ENCODE measurements around the gene ZNF555. TPM values are rescaled to one million over a fixed set of nuclear protein-coding genes. Genes with fewer than 3 reads are reported as not detected.
A peak's percentile ranks its signal among the peaks of the same experiment; 100 is the strongest.

ZNF555 gene
- total and polyA plus RNA-seq, 9 of the 15 experiments (the other 6 are each of a cell fraction or from before 2014, with no cell fraction given), result 2.0 to 6.7 (median 5.4) TPM

DNA sequence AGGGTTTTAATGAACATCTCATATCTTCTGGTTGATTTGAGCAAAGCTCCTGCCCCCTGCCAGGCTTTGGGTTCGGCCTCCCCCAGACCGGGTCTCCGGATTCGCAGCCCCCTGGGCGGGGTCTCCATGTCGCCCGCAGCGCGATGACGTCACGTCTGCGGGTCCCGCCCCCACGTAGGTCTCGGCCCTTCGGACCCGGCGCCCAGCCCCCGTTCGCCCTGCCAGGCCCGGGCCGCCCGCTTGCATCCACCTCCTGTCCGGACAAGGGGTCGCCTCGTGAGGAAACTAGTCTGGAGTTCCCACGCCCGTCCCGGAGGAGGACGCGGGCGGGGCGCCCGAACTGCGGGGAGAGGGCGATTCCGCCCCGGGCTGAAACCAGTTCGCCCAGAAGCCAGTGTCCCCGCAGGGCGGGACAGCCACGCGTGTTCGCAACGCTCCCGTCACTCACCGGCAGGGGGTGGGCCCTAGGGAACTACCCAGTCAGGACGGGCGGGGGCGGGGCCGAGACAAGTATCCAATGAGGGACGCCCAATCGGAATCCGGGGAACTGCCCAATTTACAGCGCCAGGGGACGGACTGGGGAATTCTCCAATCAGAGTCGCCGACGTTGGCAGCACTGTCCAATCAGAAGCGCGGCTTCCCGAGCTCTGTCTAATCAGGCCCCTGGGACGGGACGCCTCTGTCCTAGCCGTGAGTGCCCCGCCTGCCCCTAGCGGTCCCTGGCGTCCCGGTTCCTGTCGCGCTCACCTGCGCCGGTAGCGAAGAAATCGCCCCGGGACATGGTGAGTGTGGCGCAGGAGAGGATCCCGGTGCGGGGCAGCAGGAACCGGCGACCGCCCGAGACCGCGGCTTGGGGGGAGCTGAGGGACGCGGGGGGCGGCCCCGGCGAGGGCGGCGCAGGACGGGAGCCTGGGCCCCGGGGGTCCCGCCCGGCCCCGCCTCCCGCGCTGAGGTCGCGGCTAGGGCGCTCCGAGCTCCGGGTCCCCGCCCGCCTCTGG lies at the start of gene ZNF555 (continued):
- TF ChIP-seq ZNF184 (CRISPR knock-in tag; IDR thresholded peaks at IDR 0.05) (no peak), NRF1 (conservative IDR thresholded peaks at IDR 0.05 in 1 of 2, IDR thresholded peaks at IDR 0.05 in 1 of 2) (peak; percentile 75 to 80), PTRF (tag; IDR thresholded peaks at IDR 0.05) (no peak), RFX7 (CRISPR knock-in tag; IDR thresholded peaks at IDR 0.05) (no peak), PHTF2 (CRISPR knock-in tag; IDR thresholded peaks at IDR 0.05) (no peak), NEUROD1 (IDR thresholded peaks at IDR 0.05; ENCODE audit: borderline replicate concordance, low read depth, low read length, partially characterized antibody) (peak; percentile 97), PYGO2 (tag; IDR thresholded peaks at IDR 0.05) (no peak), ZNF212 (CRISPR knock-in tag; IDR thresholded peaks at IDR 0.05) (no peak), GABPB2 (CRISPR knock-in tag; conservative IDR thresholded peaks at IDR 0.05) (no peak), SAFB2 (IDR thresholded peaks at IDR 0.05; ENCODE audit: borderline replicate concordance, low read depth, low read length, severe bottlenecking) (no peak), ZNF778 (CRISPR knock-in tag; IDR thresholded peaks at IDR 0.05) (no peak), ELF4 (CRISPR knock-in tag; IDR thresholded peaks at IDR 0.05) (no peak)
- TF ChIP-seq, protein P1, sequence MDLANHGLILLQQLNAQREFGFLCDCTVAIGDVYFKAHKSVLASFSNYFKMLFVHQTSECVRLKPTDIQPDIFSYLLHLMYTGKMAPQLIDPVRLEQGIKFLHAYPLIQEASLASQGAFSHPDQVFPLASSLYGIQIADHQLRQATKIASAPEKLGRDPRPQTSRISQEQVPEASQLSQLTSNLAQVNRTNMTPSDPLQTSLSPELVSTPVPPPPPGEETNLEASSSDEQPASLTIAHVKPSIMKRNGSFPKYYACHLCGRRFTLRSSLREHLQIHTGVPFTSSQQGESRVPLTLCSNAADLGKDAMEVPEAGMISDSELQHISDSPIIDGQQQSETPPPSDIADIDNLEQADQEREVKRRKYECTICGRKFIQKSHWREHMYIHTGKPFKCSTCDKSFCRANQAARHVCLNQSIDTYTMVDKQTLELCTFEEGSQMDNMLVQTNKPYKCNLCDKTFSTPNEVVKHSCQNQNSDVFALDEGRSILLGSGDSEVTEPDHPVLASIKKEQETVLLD (IDR thresholded peaks at IDR 0.05), result peak; percentile 97
- TF ChIP-seq, protein P2, sequence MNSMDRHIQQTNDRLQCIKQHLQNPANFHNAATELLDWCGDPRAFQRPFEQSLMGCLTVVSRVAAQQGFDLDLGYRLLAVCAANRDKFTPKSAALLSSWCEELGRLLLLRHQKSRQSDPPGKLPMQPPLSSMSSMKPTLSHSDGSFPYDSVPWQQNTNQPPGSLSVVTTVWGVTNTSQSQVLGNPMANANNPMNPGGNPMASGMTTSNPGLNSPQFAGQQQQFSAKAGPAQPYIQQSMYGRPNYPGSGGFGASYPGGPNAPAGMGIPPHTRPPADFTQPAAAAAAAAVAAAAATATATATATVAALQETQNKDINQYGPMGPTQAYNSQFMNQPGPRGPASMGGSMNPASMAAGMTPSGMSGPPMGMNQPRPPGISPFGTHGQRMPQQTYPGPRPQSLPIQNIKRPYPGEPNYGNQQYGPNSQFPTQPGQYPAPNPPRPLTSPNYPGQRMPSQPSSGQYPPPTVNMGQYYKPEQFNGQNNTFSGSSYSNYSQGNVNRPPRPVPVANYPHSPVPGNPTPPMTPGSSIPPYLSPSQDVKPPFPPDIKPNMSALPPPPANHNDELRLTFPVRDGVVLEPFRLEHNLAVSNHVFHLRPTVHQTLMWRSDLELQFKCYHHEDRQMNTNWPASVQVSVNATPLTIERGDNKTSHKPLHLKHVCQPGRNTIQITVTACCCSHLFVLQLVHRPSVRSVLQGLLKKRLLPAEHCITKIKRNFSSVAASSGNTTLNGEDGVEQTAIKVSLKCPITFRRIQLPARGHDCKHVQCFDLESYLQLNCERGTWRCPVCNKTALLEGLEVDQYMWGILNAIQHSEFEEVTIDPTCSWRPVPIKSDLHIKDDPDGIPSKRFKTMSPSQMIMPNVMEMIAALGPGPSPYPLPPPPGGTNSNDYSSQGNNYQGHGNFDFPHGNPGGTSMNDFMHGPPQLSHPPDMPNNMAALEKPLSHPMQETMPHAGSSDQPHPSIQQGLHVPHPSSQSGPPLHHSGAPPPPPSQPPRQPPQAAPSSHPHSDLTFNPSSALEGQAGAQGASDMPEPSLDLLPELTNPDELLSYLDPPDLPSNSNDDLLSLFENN (IDR thresholded peaks at IDR 0.05; ENCODE audit: low read depth in 2 of 2, low read length in 2 of 2), result no peak
- TF ChIP-seq, protein P3, sequence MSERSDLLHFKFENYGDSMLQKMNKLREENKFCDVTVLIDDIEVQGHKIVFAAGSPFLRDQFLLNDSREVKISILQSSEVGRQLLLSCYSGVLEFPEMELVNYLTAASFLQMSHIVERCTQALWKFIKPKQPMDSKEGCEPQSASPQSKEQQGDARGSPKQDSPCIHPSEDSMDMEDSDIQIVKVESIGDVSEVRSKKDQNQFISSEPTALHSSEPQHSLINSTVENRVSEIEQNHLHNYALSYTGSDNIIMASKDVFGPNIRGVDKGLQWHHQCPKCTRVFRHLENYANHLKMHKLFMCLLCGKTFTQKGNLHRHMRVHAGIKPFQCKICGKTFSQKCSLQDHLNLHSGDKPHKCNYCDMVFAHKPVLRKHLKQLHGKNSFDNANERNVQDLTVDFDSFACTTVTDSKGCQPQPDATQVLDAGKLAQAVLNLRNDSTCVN (CRISPR knock-in tag; IDR thresholded peaks at IDR 0.05), result no peak

All from K562 (cell line).